IPS DF 4.7 (cell line): ENCODE data around the gene PLOD1.
"Not testable (repeated sequence)": the region's sequence is repeated elsewhere in the genome, so short reads cannot be mapped to it uniquely, and the experiment has no call there.

Experiments used
- DNase-seq: peaks from one replicate; pipeline ENCODE4 v3.0.0-alpha.2; 2013; ENCODE audit warnings: low spot score; ENCODE audit errors: extremely low read depth

Gene PLOD1

DNA sequence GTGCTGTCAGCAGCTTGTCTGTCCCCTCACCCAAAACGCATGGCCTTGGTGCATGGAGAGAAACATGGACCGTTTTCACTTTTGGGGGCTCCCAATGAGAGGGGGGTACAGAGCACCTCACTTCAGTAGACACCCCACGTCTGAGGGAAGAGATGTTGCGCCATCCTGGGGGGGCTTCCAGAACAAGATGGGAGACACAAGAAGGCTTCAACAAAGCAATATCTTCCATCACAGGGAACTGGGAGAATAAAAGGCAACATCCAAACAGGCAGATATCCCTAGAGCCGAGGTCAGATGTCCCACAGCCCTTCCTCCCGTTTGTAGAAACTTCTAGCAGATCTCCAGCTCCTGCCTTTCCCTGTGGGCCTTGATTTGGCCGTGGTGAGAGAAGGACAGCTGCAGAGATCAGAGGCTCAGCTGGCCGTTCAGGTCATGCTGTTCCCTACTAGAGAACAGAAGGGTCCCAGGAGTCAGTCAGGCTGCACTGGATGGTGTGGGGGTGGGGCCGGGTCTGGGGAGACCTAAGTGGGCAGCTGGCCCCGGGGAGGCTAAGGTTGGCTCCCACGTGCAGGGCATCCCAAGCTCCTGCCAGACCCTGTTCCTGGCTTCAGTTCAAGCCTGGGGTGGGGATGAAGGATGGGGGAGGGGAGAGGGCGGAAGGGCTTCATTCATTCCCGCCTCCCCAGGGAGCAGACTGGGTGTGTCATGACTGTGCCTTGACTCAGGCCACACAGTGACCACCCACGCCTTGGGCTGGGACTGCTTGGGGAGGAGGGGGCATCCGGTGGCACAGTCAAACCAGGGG lies 4.4 kb downstream of the PLOD1 start:
- DNase-seq, result no peak

DNA sequence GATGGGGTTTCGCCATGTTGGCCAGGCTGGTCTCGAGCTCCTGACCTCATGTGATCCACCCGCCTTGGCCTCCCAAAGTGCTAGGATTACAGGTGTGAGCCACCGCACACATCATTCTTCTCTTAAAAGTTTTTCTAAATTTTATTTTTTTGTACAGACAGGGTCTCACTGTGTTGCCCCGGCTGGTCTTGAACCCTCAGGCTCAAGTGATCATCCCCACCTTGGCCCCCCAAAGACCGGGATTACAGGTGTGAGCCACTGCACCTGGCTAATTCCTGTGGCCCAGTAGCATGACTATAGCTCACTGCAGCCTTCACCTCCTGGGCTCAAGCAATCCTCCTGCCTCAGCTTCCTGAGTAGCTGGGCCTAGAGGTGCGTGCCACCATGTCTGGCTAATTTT lies 5.3 kb downstream of the PLOD1 start:
- not testable (repeated sequence) for DNase-seq

DNA sequence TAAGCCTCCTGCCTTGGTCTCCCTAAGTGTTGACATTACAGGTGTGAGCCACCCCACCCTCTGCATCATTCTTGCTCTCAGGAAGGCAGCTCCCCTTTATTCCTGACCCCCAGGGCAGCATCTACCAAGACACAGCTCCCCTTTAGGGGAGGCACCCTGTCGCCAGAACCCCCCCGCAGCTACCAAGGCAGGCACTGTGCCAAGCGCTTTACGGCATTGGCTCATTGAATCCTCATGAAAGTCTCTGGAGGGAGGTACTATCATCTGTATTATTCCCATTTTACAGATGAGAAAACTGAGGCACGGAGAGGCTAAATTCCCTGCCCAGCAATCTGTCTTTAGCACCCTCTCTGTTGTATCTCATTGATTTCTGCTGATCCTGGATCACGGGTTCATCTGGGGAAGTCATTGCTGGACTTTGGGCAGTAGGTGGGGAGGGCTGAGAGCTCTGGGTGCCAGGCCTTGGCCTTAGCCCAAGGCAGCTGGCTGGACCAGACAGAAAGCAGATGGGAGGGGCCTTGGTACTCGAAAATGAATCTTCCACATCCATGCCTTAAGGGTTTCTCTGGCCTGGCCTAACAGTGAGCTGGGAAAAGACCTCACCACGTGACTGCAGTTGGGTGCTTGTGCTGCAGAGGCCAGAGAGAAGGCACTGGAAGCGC lies 5.9 kb downstream of the PLOD1 start:
- no peak for DNase-seq

DNA sequence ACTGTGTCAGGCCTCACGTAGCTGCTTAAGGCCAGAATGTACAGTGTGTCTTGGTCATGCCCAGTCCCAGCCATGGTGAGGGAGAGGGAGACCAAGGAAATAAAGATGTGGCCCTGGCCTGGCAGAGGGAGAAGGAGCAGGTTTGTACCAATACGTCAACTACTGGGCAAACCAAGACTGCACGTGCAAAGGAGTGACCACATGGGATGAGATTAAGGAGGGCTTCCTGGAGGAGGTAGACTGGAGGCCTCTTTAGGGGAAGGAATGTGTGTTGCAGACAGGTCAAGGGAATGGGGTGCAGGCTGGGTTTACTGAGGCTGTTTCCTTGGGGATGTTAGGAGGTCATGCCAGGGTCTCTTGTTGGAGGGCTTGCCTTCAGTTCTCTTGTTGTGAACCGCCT lies 7.8 kb downstream of the PLOD1 start:
- DNase-seq, result no peak

DNA sequence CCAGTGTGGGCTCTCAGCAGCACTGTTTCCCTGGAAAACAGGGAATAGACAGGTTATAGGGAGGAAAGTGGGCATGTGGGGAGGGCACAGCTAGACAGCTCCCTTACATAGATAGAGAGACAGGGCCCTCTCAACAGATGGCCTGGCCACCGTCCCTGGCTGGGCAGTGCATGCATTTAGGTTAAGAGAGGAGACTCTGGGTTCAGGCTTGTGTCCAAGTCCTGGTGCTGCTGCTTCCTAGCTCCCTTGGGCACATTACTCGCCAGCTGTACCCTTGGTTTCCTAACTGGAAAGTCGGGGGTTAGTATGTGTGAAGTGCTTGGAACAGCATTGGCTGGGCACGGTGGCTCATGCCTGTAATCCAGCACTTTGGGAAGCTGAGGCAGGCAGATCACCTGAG lies 9.1 kb downstream of the PLOD1 start:
- no peak for DNase-seq

DNA sequence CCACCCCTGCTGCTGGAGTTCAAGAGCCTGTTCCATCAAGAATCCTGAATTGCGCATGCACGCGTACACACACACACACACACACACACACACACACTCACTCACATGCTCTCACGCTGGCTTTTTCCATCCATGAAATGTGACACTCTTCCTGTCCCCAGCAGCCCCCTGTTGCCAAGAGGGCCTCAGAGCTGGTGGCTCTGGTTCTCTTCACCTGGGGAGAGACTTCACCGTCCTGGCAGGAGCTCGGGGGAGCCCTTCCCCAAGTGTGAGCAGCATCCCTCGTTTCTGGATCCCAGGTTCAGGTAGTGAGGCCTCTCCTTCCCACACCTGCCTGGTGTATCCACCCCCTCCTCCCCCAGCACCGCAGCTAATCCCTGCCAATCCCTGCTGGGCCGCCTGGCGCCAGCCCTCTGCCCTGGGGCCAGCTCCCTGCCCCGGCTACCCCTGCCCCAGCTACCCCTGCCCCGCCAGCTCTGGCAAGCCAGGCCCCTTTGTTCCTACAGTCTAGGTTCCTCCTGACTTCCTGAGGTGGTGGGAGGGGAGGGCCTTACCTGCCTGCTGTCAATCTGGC lies 9.9 kb downstream of the PLOD1 start:
- DNase-seq, result no peak

DNA sequence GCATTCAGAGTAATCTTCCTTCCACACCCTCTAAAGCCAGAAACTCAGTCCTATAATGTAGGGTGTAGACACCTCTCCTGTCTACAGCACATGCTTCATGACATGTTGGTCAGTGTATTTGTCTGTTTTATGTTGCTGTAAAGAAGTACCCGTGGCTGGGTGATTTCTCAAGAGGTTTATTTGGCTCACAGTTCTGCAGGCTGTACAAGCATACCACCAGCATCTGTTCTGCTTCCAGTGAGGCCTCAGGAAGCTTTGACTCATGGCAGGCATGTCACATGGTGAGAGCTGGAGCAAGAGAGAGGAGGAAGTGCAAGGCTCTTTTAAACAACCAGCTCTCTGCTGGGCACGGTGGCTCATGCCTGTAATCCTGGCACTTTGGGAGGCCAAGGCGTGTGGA lies 12.1 kb downstream of the PLOD1 start:
- no peak for DNase-seq

DNA sequence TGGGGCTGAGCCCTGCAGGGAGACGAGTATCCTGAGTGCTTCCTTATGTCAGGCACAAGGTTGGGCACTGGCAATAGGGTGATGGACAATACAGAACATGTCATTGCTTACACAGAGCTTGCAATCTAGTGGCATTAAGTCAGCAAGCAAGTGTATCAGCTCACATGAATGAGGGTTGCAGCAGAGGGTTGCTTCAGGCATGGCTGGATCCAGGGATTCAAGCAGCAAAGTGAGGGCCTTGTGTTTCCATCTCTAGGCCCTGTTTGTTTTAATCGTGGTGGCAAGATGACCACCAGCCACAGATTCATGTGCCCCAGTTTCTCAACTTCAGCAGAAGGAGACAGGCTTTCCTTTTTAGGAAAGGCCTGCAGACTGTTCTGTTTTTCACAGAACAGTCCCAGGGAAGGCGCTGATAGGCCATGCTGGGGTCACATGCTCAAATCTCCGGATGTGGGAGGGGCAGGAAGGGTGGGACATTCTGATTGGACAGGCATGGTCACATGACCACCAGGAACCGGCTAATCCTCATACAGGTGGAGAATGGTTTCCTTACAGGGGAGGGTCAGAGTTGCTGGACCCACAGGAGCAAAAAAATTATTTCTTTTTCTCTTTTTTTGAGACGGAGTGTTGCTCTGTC lies 14.4 kb downstream of the PLOD1 start:
- DNase-seq, result no peak

DNA sequence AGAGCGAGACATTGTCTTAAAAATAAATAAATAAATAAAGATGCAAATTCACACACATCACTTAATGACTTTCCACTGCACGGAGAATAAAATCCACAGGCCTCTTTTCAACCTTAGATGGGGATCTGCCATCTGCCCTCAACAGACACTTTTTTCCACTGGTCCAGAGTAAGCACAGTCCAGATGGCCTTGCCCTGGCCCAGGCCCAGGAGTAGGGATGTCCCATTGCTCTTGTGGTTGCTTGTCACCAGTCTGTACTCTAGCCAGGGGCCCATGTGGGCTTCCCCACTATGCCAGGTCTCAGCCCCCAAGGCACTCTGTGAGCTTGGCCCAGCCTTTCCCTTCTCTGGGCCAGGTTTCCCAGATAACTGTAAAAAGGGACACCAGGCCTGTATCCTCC lies 17.4 kb downstream of the PLOD1 start:
- no peak for DNase-seq

DNA sequence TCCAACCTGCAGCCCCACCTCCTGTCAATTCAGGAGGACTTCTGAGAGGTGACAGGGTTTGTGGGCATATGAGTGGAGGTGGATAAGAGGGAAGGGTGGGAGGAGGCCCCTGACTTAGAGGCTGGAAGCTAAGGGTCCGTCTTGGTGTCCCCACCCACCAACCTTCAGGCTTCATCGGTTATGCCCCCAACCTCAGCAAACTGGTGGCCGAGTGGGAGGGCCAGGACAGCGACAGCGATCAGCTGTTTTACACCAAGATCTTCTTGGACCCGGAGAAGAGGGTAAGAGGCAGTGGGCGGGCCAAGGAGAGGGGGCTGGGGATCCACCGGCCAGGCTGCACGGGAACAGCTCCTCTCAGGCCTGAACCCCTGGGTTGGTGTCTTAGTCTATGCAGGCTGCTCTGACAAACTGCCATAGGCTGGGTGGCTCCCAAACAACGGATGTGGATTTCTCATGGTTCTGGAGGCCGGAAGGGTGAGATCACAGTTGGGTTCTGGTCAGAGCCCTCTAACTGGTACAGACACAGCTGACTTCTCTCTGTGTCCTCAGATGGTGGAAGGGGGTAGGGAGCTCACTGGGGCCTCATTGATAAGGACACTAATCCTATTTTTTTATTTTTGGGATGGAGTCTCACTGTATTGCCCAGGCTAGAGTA lies 18.1 kb downstream of the PLOD1 start:
- DNase-seq, result no peak

DNA sequence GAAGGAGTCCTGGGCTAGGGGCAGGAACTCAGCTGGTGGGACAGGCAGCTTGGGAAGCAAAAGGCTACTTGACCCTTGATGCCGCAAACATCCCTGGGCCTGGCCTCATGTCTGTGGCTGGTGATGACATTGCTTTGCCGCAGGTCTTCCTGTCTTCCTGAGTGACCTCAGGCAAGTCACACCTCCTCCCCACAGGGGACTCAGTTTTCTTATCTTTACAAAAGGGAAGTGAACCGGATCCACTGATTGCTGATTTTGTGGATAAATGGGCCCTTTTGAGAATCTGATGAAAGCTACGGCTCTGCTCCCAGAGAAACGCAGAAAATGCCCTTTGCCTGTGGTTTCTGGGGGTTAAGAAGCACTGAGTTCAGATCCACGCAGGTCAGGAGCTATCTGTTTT lies 20.7 kb downstream of the PLOD1 start:
- DNase-seq, result no peak

DNA sequence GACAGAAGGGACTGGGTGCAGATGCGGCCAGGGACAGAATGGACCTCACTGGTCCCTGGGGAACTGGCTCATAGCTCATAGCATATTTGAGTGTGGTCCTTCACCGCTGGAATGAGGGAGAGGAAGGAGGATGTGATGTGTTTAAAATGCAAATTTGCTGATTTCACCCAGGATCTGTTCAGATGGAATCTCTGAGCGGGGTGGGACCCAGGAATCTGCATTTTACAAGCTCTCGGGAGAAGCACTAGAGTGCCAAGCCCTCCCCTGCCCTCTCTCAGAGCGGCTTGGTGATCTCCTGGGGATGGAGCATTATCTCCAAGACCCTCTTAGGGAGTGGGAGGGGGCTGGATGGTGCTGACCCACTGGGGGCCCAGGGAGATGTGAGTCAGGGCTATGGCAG lies 22.9 kb downstream of the PLOD1 start:
- DNase-seq, result no peak

DNA sequence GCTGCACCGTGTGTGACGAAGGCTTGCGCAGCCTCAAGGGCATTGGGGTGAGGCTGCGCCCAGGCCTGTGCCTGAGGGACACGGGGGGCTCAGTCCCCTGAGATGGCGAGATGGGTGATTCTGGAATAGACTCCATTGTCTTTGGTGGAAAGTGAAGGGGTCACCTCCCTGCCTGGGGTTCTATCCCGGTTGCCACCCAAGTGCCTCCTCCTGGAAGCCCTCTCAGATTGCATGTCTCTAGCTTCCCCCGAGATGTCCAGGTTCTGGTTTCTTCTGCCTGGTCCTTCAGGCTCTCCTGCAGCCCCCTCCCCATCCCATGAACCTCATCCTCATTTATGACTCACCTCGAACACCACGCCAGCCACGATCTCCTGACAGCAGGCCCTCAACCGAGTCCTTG lies 23.4 kb downstream of the PLOD1 start:
- DNase-seq, result no peak

DNA sequence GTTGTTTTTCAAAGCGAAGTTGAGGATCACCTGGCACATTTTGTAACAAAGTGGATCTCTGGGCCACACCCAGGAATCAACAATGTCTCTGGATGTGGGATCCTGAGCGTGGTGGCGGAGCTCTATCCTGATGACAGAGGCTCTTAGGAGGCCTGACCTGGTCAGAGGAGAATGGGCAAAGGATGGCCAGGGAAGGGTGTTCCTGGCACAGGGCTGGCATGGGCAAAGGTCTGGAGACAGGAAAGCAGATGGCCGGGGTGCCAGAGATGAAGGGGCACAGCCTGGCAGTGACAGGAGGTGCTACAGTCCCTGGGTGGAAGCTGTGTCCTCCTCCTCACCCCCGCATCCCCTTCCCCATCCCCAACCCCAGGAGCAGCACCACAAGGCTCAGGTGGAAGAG lies 25.8 kb downstream of the PLOD1 start:
- no peak for DNase-seq

DNA sequence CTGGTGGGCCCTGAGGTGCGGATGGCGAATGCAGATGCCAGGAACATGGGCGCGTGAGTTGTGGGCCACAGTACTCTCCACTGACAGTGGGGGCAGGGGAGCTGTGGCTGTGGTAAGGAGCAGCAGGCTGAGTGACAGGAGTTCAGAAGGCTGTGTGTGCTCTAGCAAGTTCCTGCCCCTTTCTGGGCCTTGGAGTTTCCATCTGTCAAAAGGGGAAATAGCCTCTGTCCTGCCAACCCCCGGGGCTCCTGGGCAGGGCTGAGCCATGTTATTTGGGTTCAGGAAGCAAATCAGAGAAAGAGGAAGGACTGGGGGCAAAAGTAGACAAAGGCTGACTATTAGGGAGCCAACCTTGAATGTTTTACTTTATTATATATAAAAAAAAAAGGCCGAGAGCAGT lies 26.2 kb downstream of the PLOD1 start:
- no peak for DNase-seq

DNA sequence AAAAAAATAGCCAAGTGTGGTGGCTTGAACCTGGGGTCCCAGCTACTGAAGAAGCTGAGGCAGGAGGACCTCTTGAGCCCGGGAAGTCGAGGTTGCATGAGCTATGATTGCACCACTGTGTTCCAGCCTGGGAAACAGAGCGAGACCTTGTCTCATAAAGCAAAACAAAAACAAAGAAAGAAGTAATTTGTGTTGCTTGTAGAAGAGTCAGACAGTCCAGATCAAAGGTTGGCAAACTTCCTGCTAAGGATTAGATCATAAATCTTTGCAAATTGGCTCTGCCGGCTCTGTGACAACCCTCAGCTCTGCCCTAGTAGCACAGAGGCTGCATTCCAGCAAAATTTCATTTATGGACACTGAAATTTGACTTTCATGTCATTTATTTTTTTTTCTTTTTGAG lies 26.7 kb downstream of the PLOD1 start:
- no peak for DNase-seq

DNA sequence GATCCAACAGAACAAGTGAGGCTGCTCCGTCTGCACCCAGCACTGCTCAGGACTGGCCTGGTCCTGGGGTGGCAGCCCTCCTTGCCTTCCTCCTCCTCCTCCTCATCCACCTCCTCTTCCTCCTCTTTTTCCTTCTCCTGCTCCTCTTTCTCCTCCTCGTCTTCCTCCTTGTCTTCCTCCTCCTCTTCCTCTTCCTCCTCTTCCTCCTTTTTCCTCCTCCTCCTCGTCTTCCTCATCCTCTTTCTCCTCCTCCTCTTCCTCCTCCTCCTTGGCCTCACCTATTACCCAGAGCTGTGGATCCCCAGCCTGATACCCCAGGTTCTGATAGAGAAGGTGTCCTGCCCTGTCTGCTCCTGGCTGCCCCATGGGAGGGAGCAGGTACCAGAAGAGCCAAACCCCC lies 29.1 kb downstream of the PLOD1 start:
- no peak for DNase-seq

DNA sequence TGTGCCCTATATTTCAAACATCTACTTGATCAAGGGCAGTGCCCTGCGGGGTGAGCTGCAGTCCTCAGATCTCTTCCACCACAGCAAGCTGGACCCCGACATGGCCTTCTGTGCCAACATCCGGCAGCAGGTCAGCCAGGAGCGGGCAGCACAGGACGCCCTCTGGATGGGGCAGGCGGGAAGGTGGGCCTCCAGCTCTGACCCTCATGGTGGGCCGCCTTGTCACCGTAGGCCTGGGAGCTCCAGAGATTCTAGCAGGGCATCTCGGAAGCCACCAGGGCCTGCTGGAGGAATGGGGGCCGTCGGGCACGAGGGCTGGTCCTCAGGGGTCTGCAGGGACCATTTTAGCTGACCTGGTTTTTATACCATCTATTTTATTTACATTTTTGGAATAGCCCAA lies 30.1 kb downstream of the PLOD1 start:
- DNase-seq, result no peak

DNA sequence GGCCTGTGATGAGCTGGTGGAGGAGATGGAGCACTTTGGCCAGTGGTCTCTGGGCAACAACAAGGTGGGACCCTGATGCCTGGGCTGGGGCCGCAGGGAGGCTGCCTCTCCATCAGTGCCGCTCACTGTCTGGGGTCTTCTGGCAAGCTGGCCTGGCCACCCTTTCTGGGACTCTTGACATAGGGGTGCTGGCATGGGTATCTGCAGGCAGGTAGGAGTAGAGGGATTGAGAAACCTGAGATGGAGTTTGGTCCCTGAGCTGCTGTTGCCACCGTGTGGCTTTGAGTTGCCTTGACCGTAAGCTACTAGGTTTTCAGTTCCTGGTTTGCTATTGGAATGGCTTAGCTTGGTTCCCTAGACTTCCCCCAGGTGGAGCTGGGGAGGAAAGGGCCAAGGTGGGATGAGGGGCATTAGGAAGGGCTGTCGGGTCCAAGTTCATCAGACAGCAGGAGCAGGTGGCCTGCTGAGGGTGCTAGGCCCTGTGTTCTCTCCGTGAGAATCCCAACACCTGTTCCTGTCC lies 32.6 kb downstream of the PLOD1 start:
- DNase-seq, result peak; percentile 90

DNA sequence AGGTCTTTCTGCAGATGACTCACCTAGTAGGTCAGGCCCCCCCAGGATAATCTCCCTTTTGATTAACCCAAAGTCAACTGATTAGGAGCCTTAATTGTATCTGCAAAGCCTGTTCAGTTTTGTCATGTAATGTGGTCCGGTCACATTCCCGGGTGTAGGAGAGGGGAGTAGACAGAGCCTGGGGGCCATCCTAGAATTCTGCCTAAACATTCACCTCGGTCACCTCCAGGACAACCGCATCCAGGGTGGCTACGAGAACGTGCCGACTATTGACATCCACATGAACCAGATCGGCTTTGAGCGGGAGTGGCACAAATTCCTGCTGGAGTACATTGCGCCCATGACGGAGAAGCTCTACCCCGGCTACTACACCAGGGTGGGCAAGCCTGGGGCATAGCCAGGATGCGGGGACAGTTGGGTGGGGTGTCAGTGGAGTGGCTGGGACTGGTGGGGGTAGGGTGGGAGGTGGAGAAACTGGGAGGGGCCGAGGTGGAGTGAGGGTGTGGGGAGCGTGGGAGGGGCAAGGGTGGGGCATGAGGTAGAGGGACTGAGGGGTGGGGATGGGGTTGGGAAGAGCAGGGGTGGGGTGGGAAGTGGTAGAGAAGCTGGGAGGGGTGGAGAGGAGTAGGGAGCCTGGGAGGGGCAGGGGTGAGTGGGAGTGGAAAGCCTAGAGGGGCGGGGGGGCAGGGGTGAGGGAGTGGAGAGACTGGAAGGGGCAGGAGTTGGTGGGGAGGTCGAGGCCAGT lies 36.1 kb downstream of the PLOD1 start:
- DNase-seq, result no peak

DNA sequence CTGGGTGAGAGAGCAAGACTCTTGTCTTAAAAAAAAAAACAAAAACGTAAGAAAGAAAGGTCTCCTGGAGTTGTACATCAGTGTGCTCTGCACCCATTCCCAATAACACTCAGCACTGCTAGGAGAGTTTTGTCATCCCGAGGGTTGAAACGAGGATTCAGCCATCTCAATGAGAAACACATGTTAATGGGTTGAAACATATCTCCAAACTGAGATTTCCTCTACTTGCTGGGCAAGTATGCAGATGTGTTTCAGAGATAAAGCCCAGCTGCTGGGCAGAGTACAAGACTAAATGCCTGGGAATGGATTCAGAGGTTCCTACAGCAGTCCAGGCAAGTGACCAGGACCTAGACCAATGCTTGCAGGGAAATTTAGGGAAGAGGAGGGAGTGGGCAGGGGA lies 43.1 kb downstream of the PLOD1 start:
- no peak for DNase-seq
